H9 (cell line): ENCODE measurements around the gene ORAI3. TPM values are rescaled to one million over a fixed set of nuclear protein-coding genes. Genes with fewer than 3 reads are reported as not detected.

Experiments used
- DNase-seq: peaks from one replicate; pipeline ENCODE4 v3.0.0-alpha.2; 2017
- H2AFZ ChIP-seq: one replicate; pipeline ENCODE4 v1.6.1; 2013; ENCODE audit warnings: mild to moderate bottlenecking, low read length, control low read depth, moderate library complexity
- H2AK5ac ChIP-seq: 2 replicates; pipeline ENCODE4 v1.6.1; 2013; ENCODE audit warnings: low read length, control low read depth, mixed read lengths; ENCODE audit not compliant: insufficient read length
- H2BK120ac ChIP-seq: one replicate; pipeline ENCODE4 v1.6.1; 2013; ENCODE audit warnings: low read depth, mild to moderate bottlenecking, low read length, control low read depth, inconsistent platforms; ENCODE audit not compliant: poor library complexity, severe bottlenecking
- H2BK12ac ChIP-seq: 2 replicates; pipeline ENCODE4 v1.6.1; 2013; ENCODE audit warnings: low read length, control low read depth, mixed read lengths, low read depth; ENCODE audit not compliant: insufficient read length
- H2BK15ac ChIP-seq: 2 replicates; pipeline ENCODE4 v1.6.1; 2013; ENCODE audit warnings: low read depth, low read length, control low read depth
- H2BK20ac ChIP-seq: one replicate; pipeline ENCODE4 v1.6.1; 2013; ENCODE audit warnings: low read depth, mild to moderate bottlenecking, low read length, control low read depth, inconsistent platforms; ENCODE audit not compliant: poor library complexity, severe bottlenecking
- H2BK5ac ChIP-seq: 2 replicates; pipeline ENCODE4 v1.6.1; 2013; ENCODE audit warnings: low read length, control low read depth, mixed read lengths; ENCODE audit not compliant: insufficient read length
- H3K14ac ChIP-seq: 2 replicates; pipeline ENCODE4 v1.6.1; 2013; ENCODE audit warnings: low read length, control low read depth; ENCODE audit not compliant: insufficient read depth
- H3K18ac ChIP-seq: 2 replicates; pipeline ENCODE4 v1.6.1; 2013; ENCODE audit warnings: low read depth, mild to moderate bottlenecking, mixed read lengths, low read length, control low read depth; ENCODE audit not compliant: insufficient read length
- H3K23ac ChIP-seq: 2 replicates; pipeline ENCODE4 v1.6.1; 2013; ENCODE audit warnings: low read length, control low read depth, mixed read lengths, low read depth; ENCODE audit not compliant: insufficient read length
- H3K23me2 ChIP-seq: 2 replicates; pipeline ENCODE4 v1.6.1; 2013; ENCODE audit warnings: low read depth, mild to moderate bottlenecking, mixed read lengths, low read length, control low read depth; ENCODE audit not compliant: insufficient read length, poor library complexity, severe bottlenecking
- H3K27ac ChIP-seq: 2 replicates; pipeline ENCODE4 v1.5.1; 2013; ENCODE audit warnings: low read length, control low read depth, mixed read lengths, low read depth; ENCODE audit not compliant: insufficient read length
- H3K27me3 ChIP-seq: 2 replicates; pipeline ENCODE4 v1.6.1; 2013; ENCODE audit warnings: low read length, control low read depth, inconsistent platforms; ENCODE audit not compliant: insufficient read depth
- H3K4ac ChIP-seq: 2 replicates; pipeline ENCODE4 v1.6.1; 2013; ENCODE audit warnings: low read depth, mild to moderate bottlenecking, control low read depth, inconsistent platforms, low read length, moderate library complexity
- H3K4me1 ChIP-seq: 2 replicates; pipeline ENCODE4 v1.6.1; 2013; ENCODE audit warnings: low read length, control low read depth, inconsistent platforms; ENCODE audit not compliant: insufficient read depth
- H3K4me2 ChIP-seq: 2 replicates; pipeline ENCODE4 v1.6.1; 2013; ENCODE audit warnings: low read length, control low read depth, mixed read lengths; ENCODE audit not compliant: insufficient read length, insufficient read depth
- H3K56ac ChIP-seq: 2 replicates; pipeline ENCODE4 v1.6.1; 2013; ENCODE audit warnings: low read depth, mild to moderate bottlenecking, mixed read lengths, low read length, control low read depth; ENCODE audit not compliant: insufficient read length
- H3K79me1 ChIP-seq: 2 replicates; pipeline ENCODE4 v1.6.1; 2013; ENCODE audit warnings: low read depth, mild to moderate bottlenecking, moderate library complexity, low read length, control low read depth, inconsistent platforms; ENCODE audit not compliant: insufficient read depth, poor library complexity, severe bottlenecking
- H3K79me2 ChIP-seq: 2 replicates; pipeline ENCODE4 v1.6.1; 2013; ENCODE audit warnings: low read length, control low read depth, inconsistent platforms; ENCODE audit not compliant: insufficient read depth
- H3K9ac ChIP-seq: 2 replicates; pipeline ENCODE4 v1.6.1; 2013; ENCODE audit warnings: low read length, control low read depth, mixed read lengths; ENCODE audit not compliant: insufficient read length; ENCODE audit errors: extremely low read depth
- H3K9me3 ChIP-seq: one replicate; pipeline ENCODE4 v1.6.1; 2013; ENCODE audit warnings: low read depth, low read length, inconsistent platforms; ENCODE audit not compliant: control insufficient read depth
- H3T11ph ChIP-seq: one replicate; pipeline ENCODE4 v1.6.1; 2013; ENCODE audit warnings: mild to moderate bottlenecking, low read length, control low read depth, inconsistent platforms
- H4K20me1 ChIP-seq: one replicate; pipeline ENCODE4 v1.6.1; 2013; ENCODE audit not compliant: control insufficient read depth, insufficient read length, insufficient read depth
- H4K5ac ChIP-seq: 2 replicates; pipeline ENCODE4 v1.6.1; 2013; ENCODE audit warnings: low read depth, mild to moderate bottlenecking, mixed read lengths, low read length, control low read depth; ENCODE audit not compliant: insufficient read length
- H4K8ac ChIP-seq: replicated peaks from 2 replicates; pipeline ENCODE4 v1.6.1; 2013; ENCODE audit warnings: low read length, control low read depth, mixed read lengths, low read depth; ENCODE audit not compliant: insufficient read length
- H4K91ac ChIP-seq: 2 replicates; pipeline ENCODE4 v1.6.1; 2013; ENCODE audit warnings: low read depth, mild to moderate bottlenecking, moderate library complexity, mixed read lengths, low read length, control low read depth; ENCODE audit not compliant: insufficient read length
- H3K27ac Mint-ChIP-seq, 3 experiments: 2 replicates in 2 of 3; 3 replicates in 1 of 3; pipeline ENCODE4 v1.8.0; 2020 to 2021; ENCODE audit warnings: mixed read lengths in 3 of 3, mild to moderate bottlenecking in 1 of 3, moderate library complexity in 1 of 3
- H3K27me3 Mint-ChIP-seq: 2 replicates; pipeline ENCODE4 v1.8.0; 2021; ENCODE audit warnings: low read depth, mild to moderate bottlenecking, moderate library complexity, mixed read lengths
- H3K36me3 Mint-ChIP-seq, 3 experiments: 2 replicates in 2 of 3; 3 replicates in 1 of 3; pipeline ENCODE4 v1.8.0; 2020 to 2021; ENCODE audit warnings: low read depth in 3 of 3, mixed read lengths in 3 of 3; ENCODE audit not compliant: insufficient read depth in 1 of 3
- H3K4me1 Mint-ChIP-seq, 2 experiments: 2 replicates each; pipeline ENCODE4 v1.8.0; 2020; ENCODE audit warnings: mixed read lengths in 2 of 2
- H3K4me3 Mint-ChIP-seq, 2 experiments: 2 replicates in 1 of 2; 3 replicates in 1 of 2; pipeline ENCODE4 v1.8.0; 2020 to 2021; ENCODE audit warnings: mild to moderate bottlenecking in 2 of 2, mixed read lengths in 2 of 2, moderate library complexity in 1 of 2
- H3K9me3 Mint-ChIP-seq, 2 experiments: 2 replicates in 1 of 2; 3 replicates in 1 of 2; pipeline ENCODE4 v1.8.0; 2020; ENCODE audit warnings: mild to moderate bottlenecking in 2 of 2, mixed read lengths in 2 of 2, moderate library complexity in 1 of 2
- WGBS: extraction: QIAGEN DNeasy Blood & Tissue Kit; methylation state at CpG from one replicate; pipeline ENCODE4 v1.1.7; 2013; ENCODE audit warnings: missing lambda C conversion rate, low lambda C conversion rate, mixed read lengths; ENCODE audit not compliant: insufficient read length; ENCODE audit errors: extremely low coverage; 5-methylcytosine and 5-hydroxymethylcytosine counted together
- total RNA-seq: library from RNA; stranded (reverse); gene quantifications from 2 replicates; pipeline ENCODE4 v1.2.1, GENCODE V29; 2021
- TF ChIP-seq, protein P1 (sequence below): fragments of 200-600 bp; sonication (generic); conservative IDR thresholded peaks from 3 replicates; pipeline ENCODE4 v1.8.0; 2021; ENCODE audit warnings: antibody characterized with exemption, mild to moderate bottlenecking

The ORAI3 gene
- total RNA-seq, 1 experiment from 2014 or later: 6.9 TPM

DNA sequence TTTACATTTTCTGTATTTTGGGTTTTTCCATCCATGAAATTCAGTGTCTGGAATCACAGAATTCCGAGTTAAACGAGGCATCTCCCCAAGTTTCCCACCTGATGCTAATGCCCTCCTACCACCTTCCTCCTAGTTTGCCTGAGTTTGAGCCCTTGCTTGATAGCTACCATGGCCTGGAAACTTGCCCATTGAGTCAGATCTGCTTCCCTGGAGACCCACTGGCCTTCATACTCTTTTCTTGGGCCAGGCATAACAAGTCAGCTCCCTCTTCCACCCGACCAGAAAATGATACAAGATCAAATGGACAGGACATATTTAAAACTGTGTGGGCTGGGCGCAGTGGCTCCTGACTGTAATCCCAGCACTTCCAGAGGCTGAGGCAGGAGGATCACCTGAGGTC is 18.9 kb downstream of the ORAI3 start:
- no peak overlapping the region for H4K91ac ChIP-seq
- no peak overlapping the region for H4K5ac ChIP-seq
- H3K9me3 ChIP-seq: no peaks in the 10 kb centered on the region
- H3K4me3 Mint-ChIP-seq: no peak overlapping the region
- H2BK15ac ChIP-seq: no peak overlapping the region
- no peaks in the 10 kb centered on the region for H3K4me1 ChIP-seq
- WGBS: no CpG with 5 or more reads among the region's 4 CpGs
- no peak overlapping the region for H3K56ac ChIP-seq
- no peak overlapping the region for H3K14ac ChIP-seq
- no peak overlapping the region for H3K27ac ChIP-seq
- no peaks in the 10 kb centered on the region for H3K27me3 ChIP-seq
- TF ChIP-seq, protein P1, sequence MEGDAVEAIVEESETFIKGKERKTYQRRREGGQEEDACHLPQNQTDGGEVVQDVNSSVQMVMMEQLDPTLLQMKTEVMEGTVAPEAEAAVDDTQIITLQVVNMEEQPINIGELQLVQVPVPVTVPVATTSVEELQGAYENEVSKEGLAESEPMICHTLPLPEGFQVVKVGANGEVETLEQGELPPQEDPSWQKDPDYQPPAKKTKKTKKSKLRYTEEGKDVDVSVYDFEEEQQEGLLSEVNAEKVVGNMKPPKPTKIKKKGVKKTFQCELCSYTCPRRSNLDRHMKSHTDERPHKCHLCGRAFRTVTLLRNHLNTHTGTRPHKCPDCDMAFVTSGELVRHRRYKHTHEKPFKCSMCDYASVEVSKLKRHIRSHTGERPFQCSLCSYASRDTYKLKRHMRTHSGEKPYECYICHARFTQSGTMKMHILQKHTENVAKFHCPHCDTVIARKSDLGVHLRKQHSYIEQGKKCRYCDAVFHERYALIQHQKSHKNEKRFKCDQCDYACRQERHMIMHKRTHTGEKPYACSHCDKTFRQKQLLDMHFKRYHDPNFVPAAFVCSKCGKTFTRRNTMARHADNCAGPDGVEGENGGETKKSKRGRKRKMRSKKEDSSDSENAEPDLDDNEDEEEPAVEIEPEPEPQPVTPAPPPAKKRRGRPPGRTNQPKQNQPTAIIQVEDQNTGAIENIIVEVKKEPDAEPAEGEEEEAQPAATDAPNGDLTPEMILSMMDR: no peak
- H3K4ac ChIP-seq: no peak overlapping the region
- H3K27me3 Mint-ChIP-seq: no peaks in the 10 kb centered on the region; the same call in 1 of the 2 replicates
- no peak overlapping the region for H3K23ac ChIP-seq
- no peak overlapping the region for H2AFZ ChIP-seq
- no peak overlapping the region for H2BK5ac ChIP-seq
- H3K4me1 Mint-ChIP-seq: no peaks in the 10 kb centered on the region; a peak in 1 of 4 replicates
- no peak overlapping the region for H3K4me2 ChIP-seq
- no peaks in the 10 kb centered on the region for H3K79me2 ChIP-seq
- no peaks in the 10 kb centered on the region for H3K9me3 Mint-ChIP-seq
- no peak overlapping the region for H2AK5ac ChIP-seq
- no peak overlapping the region for H3K9ac ChIP-seq
- no peaks in the 10 kb centered on the region for H3K23me2 ChIP-seq
- no peak overlapping the region for H3K27ac Mint-ChIP-seq
- no peak for DNase-seq
- H3K36me3 Mint-ChIP-seq: peaks cover 60 to 89% (median 85%) of the 10 kb centered on the region in 3 experiments
- no peak overlapping the region for H2BK20ac ChIP-seq
- no peak overlapping the region for H3T11ph ChIP-seq
- no peaks in the 10 kb centered on the region for H3K79me1 ChIP-seq
- H4K8ac ChIP-seq: no peak overlapping the region
- H2BK12ac ChIP-seq: no peak overlapping the region
- H4K20me1 ChIP-seq: peaks cover 1% of the 10 kb centered on the region
- H2BK120ac ChIP-seq: no peak overlapping the region
- no peak overlapping the region for H3K18ac ChIP-seq
